GM21619 (cell line): ENCODE measurements around the gene HMGXB3.

Source experiments
- ATAC-seq: cut with Tn5 transposase; IDR thresholded peaks from one replicate; pipeline ENCODE4 v1.9.1; 2021; ENCODE audit not compliant: unreplicated experiment

The HMGXB3 gene

GRCh38 chr5:149988126-149988525, 12.4 kb upstream of the HMGXB3 start:
- no peak for ATAC-seq

- peak; percentile 70 for ATAC-seq
These were observed 9.8 kb upstream of the HMGXB3 start for GRCh38 chr5:149990518-149991376.

- ATAC-seq = no peak
These were observed 7.1 kb upstream of the HMGXB3 start for GRCh38 chr5:149993471-149993870.

GRCh38 chr5:149995385-149996204, 4.9 kb upstream of the HMGXB3 start:
- ATAC-seq = no peak

DNA sequence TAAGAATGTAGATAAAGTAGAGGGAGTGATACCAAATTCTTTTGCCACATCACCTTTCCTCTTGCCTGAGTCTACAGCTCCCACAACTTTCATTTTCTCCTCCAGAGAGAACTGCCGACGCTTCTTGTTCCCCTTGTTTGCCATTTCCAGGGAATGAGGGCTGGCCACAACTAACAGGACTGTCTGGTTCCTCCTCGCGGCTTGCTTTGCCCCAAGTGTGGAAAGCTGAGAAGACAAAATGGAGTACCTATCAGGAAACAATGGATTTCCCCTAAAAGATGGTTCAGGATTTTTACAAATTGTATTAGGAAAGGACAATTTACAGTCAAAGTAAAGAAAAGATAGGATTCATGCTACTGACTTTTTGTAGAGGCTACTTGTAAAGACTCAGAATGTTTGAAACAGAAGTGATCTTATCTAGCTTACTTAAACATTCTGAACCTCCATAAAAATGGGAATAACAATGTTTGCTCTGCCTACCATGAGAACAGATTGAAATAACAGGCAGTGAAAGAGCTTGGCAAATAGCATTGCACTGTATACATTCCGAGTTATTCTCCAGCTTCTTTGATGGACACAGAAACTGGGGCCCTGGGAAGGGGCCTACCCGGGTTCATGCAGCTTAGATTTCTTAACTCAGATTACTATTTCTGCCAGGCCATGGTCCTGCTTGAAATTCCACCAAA, 4.2 kb upstream of the HMGXB3 start:
- no peak for ATAC-seq

GRCh38 chr5:149998281-149998680, 2.3 kb upstream of the HMGXB3 start:
- no peak for ATAC-seq

- ATAC-seq = no peak
These were observed 1.2 kb upstream of the HMGXB3 start for GRCh38 chr5:149999359-149999758.

GRCh38 chr5:149999866-150000255, 678 bp upstream of the HMGXB3 start:
- ATAC-seq = no peak

DNA sequence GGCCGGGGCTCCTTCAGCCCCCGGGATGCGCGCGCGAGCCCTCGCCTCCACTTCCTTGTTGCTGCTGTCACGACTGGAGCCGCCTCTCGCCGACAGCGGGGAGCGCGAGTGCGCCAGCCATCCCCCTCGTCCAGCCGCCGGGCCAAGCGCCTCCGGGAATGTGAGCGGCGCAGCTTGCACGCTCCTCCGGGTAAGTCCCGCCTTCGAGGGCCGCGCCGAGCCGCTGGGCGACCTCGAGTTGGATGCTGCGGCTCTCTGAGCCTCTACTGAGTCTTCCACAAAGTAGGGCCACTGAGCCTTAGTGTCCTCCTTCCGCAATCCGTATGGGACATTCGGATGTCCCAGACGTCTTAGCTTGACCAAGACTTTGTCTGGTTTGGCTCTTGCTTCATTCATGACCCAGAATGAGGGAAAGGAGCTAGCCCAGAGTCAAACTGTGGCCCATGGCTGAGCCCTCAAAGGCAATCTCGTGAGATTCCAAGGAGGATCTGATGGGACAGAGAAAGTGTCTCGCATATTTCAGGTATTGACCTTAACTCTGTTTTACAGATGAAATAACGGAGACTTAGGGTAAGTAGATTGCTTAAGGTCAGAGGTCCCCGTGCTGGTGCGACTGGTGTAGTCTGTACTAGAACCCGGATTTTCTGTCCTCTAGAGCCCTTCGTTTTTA, 586 bp downstream of the HMGXB3 start:
- no peak for ATAC-seq

- peak; percentile 55 for ATAC-seq
These were observed 1.3 kb downstream of the HMGXB3 start for GRCh38 chr5:150001660-150002486.

DNA sequence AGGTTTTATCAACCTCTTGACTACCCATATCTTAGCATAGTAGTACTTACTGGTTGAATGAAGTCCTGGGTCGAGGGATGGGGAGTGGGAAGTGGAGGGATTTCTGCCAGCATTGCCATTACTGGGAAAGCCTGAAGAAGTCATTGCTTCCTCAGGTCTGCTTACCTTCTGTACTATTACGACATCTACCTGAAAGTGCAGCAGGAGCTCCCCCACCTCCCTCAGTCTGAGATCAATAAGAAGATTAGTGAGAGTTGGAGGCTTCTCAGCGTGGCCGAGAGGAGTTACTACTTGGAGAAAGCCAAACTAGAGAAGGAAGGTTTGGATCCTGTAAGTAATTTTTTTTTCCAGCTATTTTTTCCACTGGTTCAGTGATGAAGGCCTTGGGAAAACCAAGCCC, 5.8 kb downstream of the HMGXB3 start:
- ATAC-seq = no peak

GRCh38 chr5:150007050-150007449, 6.5 kb downstream of the HMGXB3 start:
- no peak for ATAC-seq

GRCh38 chr5:150009671-150010387, 9.3 kb downstream of the HMGXB3 start:
- ATAC-seq = no peak

GRCh38 chr5:150013931-150014330, 13.4 kb downstream of the HMGXB3 start:
- ATAC-seq = no peak

- no peak for ATAC-seq
These were observed 13.9 kb downstream of the HMGXB3 start for GRCh38 chr5:150014456-150014855.

DNA sequence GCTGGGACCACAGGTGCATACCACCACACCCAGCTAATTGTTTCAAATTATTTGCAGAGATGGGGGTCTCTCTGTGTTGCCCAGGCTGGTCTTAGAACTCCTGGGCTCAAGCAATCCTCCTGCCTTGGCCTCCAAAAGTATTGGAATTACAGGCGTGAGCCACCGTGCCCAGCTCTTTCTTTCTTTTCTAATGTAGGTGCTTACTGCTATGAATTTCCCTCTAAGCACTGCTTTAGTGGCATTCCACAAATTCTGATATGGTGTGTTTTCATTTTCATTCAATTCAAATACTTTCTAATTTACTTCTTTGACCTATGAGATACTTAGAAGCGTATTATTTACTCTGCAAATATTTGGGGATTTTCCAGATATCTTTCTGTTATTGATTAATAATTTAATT, 14.9 kb downstream of the HMGXB3 start:
- ATAC-seq = no peak

- ATAC-seq = no peak
These were observed 16.0 kb downstream of the HMGXB3 start for GRCh38 chr5:150016537-150016936.

DNA sequence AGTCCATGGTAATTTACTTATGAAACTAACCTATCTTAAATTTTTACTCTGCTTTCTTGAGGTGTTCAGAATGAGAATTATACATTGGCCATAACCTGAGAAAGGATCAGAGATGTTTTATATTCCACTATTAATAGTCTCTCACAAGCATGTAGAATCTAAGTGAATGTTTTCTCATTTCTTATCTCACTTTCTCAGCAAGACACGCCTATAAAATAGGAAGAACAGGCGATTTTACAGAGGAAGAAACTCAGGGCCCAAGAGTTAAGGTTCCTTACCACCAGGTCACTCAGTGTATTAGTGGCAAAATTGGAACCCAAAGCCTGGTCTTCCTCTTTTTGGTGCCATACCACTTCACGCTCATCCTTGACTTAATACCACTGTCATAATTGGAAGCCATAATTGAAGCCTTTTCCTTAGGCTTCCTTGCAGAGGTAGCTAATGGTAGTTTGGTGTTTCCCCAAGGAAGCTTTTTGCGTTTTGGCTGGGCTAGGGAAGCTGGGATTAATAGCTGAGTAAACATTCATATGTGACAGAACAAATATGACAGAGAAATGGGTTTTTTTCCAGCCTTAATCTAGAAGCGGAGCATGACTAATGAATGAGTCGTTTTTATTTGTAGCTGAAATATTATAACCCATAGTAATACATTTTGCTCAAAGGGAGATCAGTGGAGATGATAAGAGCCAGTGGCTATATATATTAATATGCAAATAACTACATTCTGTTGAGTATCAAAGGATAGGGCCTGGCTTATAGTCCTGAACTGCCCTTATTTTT, 16.9 kb downstream of the HMGXB3 start:
- no peak for ATAC-seq

DNA sequence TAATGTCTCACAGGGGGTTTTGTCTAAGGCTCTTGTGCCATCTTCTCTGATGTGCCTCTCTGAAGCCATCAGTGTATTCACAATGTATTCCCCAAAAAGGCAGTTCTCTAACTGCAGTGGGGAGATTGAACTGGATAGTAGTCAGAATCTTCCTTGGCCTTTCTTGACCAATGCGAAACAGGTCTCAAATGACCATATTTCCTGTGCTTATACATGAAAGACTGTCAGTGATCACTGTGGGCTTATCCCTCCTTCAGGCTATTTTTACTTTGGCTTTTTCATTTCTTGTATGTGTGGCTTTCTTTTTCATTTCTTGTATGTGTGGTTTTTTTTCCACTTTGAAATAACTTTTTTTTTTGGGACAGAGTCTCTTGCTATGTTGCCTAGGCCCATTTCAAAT, 19.7 kb downstream of the HMGXB3 start:
- no peak for ATAC-seq
